ENCODE data around the gene PIGS. TPM values are rescaled to one million over a fixed set of nuclear protein-coding genes. Genes with fewer than 3 reads are reported as not detected.

PIGS gene
- total and polyA plus RNA-seq, 12 donors = 9.0 to 69.3 (median 48.5) TPM

GRCh38 chr17:28598389-28598788 is 27.1 kb upstream of the PIGS start:
- no peaks in the 10 kb centered on the region for H3K27me3 ChIP-seq
- peak overlapping the region in 5 of 10 donors; percentile 84 to 96 (median 93) for H3K27ac ChIP-seq
- ATAC-seq = no peak
- TF ChIP-seq CTCF (IDR thresholded peaks at IDR 0.05) = no peak
- 3 to 6% methylated on average over 17 of the region's 17 CpGs for WGBS, 2 donors
- peaks cover 0 to 6% (median 0%) of the 10 kb centered on the region in 9 donors for H3K36me3 ChIP-seq
- intact Hi-C loops (cut with DNase I) = loop anchor here in 1 of 10 donors (2.0 kb wide), 1 partner anchor 22 kb away; the partner anchor contains the start of gene ALDOC
- peaks cover 0 to 22% (median 13%) of the 10 kb centered on the region in 9 donors for H3K4me1 ChIP-seq
- no peak for DNase-seq
- peak overlapping the region; percentile 26 to 80 (median 67) for H3K4me3 ChIP-seq
- no peaks in the 10 kb centered on the region for H3K9me3 ChIP-seq

GRCh38 chr17:28597606-28598383 is 26.5 kb upstream of the PIGS start:
- ATAC-seq = no peak
- peak overlapping the region in 5 of 10 donors; percentile 64 to 71 (median 69) for H3K4me3 ChIP-seq
- H3K27me3 ChIP-seq = no peaks in the 10 kb centered on the region
- 53% methylated on average over 5 of the region's 5 CpGs for WGBS, 2 donors
- no peaks in the 10 kb centered on the region for H3K9me3 ChIP-seq
- peaks cover 0 to 11% (median 0%) of the 10 kb centered on the region in 9 donors for H3K36me3 ChIP-seq
- DNase-seq = no peak
- peak overlapping the region in 1 of 10 donors; percentile 96 for H3K27ac ChIP-seq
- TF ChIP-seq CTCF (IDR thresholded peaks at IDR 0.05) = no peak
- intact Hi-C loops (cut with DNase I) = loop anchor here in 1 of 10 donors (2.0 kb wide), 1 partner anchor 21 kb away; the partner anchor contains the start of gene ALDOC
- peaks cover 0 to 22% (median 13%) of the 10 kb centered on the region in 9 donors for H3K4me1 ChIP-seq

GRCh38 chr17:28592260-28592659 is 20.9 kb upstream of the PIGS start:
- TF ChIP-seq CTCF (IDR thresholded peaks at IDR 0.05) = no peak
- no peak for ATAC-seq
- Histone ChIP-seq H3K4me1 (no peaks in the 10 kb centered on the region), H3K36me3 (peaks cover 0 to 60% (median 0%) of the 10 kb centered on the region in 9 donors), H3K4me3 (no peak overlapping the region), H3K27me3 (no peaks in the 10 kb centered on the region), H3K9me3 (no peaks in the 10 kb centered on the region), H3K27ac (no peak overlapping the region)
- 93 to 95% methylated on average over 4 of the region's 4 CpGs for WGBS, 2 donors
- no peak for DNase-seq
- intact Hi-C loops (cut with DNase I) = no loop called here

- Histone ChIP-seq H3K36me3 (peaks cover 0 to 80% (median 0%) of the 10 kb centered on the region in 9 donors), H3K27ac (no peak overlapping the region), H3K4me3 (no peak overlapping the region), H3K9me3 (no peaks in the 10 kb centered on the region), H3K4me1 (no peaks in the 10 kb centered on the region), H3K27me3 (no peaks in the 10 kb centered on the region)
- TF ChIP-seq CTCF (IDR thresholded peaks at IDR 0.05) = no peak
- no peak for ATAC-seq
- DNase-seq = no peak
- intact Hi-C loops (cut with DNase I) = no loop called here
- 66 to 80% methylated on average over 3 of the region's 3 CpGs for WGBS, 2 donors
Measured at GRCh38 chr17:28585851-28586250, 14.5 kb upstream of the PIGS start.
